GM21723 (cell line): ENCODE results near the gene PCNX3.
A peak's percentile ranks its signal among the peaks of the same experiment; 100 is the strongest.

ENCODE experiments used
- ATAC-seq: cut with Tn5 transposase; IDR thresholded peaks from one replicate; pipeline ENCODE4 v1.9.1; 2021; ENCODE audit warnings: mild to moderate bottlenecking, moderate library complexity; ENCODE audit not compliant: unreplicated experiment

Gene PCNX3

DNA sequence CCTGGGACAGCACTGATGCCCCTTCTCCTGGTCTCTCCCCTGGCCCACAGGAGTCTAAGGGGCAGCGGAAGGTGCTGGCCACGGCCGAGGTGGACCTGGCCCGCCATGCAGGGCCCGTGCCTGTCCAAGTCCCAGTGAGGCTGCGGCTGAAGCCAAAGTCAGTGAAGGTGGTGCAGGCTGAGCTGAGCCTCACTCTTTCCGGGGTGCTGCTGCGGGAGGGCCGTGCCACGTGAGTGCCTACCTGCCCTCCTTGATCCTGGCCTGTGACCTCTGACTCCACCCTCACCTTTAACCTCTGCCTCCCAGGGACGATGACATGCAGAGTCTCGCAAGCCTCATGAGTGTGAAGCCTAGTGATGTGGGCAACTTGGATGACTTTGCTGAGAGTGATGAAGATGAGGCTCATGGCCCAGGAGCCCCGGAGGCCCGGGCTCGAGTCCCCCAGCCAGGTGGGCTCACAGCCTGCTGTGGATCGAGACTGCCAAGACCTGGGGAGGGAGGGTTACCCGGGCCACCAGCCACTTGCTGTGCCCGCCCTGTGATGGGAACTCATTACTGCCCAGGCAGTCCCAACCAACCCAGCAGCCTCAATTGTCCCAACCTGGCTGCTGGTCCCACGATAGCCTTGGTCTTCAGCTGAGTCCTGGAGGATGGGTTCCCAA, 35.4 kb upstream of the PCNX3 start:
- no peak for ATAC-seq

DNA sequence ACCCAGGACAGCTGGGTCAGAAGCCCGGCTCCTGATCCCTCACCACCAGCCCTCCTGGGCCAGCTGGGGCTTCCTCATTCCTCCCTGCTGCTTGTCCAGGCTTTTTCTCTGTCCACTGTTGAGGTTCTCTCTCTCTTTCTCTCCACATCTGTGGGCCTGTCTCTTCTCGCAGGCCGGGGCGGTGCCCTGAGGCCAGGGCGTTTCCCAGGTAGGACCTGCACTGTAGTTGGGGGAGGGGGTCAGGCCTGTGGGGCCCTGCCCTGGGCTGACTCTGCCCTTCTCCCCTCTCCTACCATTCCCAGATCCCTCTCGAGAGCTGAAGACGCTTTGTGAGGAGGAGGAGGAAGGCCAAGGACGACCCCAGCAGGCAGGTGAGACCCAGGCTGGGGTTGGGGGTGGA, 34.8 kb upstream of the PCNX3 start:
- no peak for ATAC-seq

DNA sequence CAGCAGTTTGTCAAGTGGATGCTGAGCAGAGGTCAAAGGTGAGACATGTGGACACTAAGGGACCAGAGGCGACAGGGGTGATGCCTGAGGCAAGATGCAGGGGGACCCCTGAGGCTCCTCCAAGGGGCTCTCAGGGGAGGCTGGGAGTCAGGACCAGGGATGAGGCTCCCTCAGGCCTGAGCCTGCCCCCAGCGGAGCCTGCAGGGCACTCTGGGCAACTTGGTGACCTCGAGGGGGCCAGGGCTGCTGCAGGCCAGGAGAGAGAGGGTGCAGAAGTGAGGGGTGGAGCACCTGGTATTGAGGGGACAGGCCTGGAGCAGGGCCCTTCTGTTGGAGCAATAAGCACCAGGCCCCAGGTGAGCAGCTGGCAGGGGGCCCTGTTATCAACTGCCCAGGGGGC, 33.6 kb upstream of the PCNX3 start:
- no peak for ATAC-seq

DNA sequence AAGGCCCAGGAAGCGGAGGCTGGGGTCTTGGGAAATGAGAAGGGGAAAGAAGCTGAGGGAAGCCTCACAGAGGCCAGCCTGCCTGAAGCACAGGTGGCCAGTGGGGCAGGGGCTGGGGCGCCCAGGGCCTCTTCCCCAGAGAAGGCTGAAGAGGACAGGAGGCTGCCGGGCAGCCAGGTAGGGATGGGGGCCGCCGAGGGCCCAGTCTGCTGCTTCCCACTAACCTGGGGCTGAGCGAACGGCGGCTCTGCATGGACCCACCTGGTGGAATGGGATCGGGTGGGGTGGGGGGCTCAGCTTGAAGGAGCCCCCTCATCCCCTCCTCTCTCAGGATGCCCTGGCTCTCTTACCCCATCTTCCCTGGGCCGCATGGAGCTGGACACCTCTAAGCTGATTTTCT, 32.0 kb upstream of the PCNX3 start:
- ATAC-seq, result no peak

DNA sequence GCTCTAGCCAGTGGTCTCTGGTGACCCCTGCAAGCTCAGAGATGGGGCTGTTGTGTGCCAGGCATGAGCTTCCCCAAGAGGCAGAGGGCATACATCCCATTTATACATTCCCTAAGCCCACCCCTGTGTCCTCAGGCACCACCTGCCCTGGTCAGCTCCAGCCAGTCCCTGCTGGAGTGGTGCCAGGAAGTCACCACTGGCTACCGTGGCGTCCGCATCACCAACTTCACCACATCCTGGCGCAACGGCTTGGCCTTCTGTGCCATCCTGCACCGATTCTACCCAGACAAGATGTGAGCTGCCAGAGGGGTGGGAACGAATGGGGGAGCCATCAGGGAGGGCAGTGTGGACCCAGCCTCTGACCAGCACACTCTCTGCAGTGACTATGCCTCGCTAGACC, 31.5 kb upstream of the PCNX3 start:
- ATAC-seq, result no peak

DNA sequence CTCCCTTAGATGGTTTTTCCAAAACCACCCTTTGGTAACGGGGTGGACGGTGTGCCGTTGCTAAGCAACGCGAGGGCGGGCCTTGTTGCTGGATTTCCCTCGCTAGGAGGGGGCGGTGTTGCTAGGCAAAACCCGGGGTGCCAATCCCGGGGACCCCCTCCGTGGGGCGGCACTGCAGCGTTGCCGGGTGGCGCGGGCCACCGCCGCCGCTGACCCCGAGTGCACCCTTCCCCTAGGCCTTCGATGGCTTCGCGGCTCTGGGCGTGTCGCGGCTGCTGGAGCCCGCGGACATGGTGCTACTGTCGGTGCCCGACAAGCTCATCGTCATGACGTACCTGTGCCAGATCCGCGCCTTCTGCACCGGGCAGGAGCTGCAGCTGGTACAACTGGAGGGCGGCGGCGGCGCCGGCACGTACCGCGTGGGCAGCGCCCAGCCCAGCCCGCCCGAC, 30.8 kb upstream of the PCNX3 start:
- no peak for ATAC-seq

DNA sequence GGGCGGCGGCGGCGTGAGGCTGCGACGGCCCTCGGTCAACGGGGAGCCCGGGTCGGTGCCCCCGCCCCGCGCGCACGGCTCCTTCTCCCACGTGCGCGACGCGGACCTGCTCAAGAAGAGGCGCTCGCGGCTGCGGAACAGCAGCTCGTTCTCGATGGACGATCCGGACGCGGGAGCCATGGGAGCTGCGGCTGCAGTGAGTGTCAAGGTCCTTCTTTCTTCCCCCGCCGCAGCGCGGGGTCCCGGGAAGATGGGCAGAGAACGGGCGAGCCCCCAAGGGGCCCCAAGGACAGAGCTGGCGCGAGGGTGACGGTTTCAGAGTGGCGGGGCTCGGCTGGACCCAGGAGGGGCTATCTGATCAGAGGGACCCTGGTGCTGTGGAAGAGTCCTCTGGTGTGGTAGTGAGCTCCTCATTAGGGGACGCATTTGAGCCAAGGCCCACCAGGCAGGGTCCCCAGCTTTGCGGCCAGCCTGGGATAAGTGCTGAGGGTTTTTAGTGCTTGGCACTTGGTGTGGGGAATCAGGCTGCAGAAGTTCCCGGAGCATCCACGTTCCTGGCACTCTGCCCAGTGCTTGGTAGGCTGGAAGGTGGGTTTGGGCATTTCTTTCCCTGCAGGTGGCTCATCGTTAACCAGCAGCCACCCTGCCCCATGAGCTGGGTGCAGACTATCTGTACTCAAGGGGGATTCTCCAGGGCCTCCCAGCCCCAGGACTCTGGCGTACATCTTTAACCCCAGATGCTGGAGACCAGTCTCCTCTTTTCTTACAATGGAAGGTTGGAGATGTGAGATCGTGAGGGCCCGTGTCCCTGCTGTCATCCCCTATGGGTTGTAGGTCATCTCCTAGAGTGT, 30.0 kb upstream of the PCNX3 start:
- no peak for ATAC-seq

DNA sequence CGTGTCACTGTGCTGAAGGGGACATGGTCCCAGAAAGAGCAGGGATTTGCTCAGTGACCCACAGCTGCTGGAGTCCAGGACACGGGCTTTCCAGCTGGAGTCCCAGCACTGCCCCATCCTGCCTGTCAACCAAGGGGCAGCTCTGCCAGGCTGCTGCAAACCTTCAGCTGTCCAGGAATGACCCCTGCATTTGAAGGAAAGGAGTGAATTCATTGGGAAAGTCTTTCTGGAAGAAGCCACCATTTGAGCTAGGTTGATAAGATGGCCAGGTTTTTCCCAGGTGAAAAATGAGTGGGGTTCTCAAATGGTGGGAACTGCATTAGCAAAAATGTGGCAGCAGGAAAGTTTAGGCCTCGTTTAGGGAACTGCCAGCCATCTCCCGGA, 29.3 kb upstream of the PCNX3 start:
- ATAC-seq, result no peak

DNA sequence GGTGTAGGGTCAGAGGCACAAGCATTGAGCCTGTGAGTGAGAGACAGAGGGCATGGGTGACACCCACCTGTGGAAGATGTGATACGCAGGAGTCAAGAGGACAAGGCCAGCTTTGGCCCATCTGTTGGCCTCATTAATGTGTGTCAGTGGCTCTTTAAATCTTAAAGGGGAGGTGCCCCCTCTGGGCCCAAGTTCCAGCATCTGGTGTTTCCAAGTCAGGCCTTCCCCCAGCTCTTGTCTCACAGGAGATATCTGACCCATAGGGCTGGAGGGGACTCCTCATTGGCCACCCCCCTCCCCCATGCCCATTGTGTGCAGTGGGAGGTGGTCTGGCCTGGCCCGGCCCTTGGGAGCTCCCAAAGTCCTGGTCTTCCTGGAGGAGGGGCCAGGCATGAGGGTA, 28.9 kb upstream of the PCNX3 start:
- no peak for ATAC-seq

DNA sequence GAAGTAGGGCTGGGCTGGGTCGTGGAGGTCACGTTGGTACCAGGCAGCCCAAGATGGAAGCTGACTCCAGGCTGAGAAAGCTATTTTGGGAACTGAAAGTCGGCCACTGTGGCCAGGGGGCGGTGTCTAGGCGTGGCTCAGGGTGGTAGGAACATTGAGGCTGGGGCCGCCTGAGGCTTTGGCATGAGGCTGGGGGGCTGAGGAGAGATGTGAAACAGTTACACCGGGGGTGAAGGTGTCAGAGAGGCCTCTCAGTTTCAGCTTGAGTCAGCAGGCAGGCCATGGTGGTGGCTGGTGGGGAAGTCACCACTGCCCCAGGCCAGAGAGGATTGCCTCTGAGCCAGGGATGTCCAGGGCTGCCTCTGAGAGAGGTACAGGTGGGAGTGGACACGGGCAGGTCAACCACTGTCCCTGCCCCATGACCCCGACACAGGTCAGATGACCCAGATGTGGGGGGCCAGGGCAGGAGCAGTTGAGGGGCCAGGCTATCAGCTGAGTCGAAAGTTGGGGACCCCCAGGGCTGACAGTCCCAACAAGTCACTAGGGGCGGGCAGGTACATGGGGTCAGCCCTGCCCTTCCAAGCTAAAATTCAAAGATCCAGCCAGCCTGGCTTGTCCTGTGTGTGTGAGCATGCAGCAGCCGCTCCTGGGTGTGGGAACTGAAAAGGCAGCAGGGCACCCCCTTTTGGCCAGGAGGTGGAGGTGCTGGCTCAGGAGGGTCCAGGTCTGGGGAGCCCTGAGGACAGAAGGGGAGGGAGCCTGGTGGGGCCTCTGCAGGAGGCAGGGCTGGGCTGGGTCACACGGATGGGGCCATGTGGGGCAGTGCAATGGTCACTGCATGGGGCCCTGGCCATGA, 27.1 kb upstream of the PCNX3 start:
- peak; percentile 69 for ATAC-seq

DNA sequence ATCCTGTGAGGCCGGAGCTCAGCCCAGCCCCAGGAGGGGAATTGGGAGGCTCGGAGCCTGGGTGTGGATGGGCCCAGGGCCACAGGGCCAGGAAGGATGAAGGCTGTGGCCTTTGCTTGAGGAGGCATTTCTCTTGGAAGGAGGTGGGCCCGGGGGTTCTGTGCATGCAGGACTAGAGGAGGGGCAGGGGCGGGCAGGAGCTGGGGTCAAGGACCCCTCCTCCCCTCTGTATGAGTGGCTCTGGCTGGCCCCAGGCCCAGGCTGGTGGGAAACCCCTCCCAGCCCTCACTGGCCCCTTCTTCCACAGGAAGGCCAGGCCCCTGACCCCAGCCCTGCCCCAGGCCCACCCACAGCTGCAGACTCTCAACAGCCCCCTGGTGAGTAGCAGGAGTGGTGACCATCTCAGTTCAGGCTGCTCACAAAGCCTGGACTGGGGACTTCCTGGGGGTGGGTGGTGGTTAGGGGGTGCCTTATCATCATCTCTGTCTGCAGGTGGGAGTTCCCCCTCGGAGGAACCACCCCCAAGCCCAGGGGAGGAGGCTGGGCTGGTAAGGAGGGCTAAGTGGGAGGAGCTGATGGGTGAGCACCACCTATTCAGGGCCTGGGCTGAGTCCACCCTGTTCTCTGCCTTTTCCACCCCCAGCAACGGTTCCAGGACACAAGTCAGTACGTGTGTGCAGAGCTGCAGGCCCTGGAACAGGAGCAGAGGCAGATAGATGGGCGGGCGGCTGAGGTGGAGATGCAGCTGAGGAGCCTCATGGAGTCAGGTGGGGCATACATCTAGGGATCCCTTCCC, 25.9 kb upstream of the PCNX3 start:
- ATAC-seq, result no peak

DNA sequence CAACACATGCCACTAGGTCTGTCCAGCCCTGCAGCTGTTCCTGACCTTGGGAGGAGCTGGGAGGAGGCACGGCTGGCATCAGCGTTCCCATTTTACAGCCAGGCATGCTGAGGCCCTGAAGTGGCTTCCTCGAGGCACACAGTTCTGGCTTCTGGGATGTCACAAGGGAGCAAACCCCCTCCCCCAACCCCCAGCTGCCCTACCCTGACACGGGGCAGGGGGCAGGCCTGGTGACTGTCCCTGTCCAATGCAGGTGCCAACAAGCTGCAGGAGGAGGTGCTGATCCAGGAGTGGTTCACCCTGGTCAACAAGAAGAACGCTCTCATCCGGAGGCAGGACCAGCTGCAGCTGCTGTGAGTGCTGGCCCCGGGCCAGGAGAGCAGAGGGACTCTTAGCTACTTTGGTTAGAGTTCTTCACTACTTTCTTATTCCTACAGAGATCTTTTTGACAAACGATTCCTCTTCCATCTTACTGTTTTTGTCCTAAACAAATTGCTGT, 25.3 kb upstream of the PCNX3 start:
- no peak for ATAC-seq

DNA sequence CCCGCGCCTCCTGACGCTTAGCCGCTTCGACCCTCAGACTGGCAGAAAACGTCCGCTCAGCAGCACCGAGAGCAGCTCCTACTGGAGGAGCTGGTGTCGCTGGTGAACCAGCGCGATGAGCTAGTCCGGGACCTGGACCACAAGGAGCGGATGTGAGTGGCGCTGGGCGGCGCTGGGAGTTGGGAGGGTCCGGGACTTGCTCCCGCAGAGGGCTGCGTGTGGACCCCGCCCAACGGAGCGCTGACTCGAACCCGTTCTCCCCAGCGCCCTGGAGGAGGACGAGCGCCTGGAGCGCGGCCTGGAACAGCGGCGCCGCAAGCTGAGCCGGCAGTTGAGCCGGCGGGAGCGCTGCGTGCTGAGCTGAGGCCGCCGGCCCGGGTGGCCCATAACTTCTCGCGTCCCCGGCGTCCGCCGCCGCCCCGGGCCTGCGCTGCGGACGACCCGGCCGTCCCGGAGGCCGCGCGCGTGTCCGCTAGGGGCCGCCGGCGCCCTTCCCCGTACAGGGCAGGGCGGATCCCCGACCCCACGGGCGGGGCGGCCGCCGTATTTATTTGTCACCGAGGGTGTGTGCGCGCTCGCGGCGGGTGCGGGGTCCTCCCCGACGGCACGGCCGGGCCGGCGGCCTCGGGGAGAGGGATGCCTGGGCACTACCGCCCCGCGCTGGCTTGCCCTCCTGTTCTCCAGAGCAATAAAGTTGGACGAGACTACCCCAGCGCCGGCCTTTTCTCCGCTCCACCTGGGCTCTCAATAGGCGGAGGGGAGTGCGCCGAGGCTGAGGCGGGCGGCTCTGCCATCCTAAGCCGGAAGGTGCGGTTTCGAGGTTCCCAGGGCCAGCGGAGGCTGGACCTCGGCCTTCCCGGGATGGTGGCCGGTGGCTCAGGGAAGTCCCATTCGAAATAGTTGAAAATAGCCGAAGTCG, 23.4 kb upstream of the PCNX3 start:
- no peak for ATAC-seq

DNA sequence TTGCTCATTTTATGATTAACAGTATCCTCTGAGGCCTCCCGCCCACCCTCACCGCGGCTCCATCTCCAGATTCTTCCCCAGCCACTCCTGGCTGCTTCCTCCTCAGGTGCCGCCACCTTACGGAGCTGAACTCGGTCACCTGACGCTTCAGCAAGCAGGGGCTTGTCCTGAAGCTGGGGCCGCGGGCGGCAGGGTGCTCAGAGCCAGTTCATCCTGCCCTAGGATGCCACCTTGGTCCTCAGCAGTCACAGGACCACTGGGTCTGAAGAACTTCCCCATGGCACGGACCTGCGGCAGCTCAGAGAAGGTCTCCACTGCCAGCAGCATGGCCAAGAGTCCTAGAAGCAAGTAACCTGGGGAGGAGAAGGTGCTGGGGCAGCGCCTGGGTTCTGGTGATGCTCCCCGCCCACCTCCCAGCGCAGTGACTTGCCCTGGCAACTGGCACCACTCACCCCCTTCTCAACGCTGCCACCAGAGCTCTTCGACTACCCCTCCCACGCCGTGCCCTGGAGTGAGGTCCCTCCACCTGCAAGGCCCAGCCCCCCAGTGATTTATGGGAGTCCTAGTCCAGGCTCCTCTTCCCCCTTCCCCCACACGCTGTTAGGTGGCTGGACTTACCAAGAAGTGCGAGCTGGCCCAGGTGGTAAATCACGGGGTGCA, 22.6 kb upstream of the PCNX3 start:
- no peak for ATAC-seq

DNA sequence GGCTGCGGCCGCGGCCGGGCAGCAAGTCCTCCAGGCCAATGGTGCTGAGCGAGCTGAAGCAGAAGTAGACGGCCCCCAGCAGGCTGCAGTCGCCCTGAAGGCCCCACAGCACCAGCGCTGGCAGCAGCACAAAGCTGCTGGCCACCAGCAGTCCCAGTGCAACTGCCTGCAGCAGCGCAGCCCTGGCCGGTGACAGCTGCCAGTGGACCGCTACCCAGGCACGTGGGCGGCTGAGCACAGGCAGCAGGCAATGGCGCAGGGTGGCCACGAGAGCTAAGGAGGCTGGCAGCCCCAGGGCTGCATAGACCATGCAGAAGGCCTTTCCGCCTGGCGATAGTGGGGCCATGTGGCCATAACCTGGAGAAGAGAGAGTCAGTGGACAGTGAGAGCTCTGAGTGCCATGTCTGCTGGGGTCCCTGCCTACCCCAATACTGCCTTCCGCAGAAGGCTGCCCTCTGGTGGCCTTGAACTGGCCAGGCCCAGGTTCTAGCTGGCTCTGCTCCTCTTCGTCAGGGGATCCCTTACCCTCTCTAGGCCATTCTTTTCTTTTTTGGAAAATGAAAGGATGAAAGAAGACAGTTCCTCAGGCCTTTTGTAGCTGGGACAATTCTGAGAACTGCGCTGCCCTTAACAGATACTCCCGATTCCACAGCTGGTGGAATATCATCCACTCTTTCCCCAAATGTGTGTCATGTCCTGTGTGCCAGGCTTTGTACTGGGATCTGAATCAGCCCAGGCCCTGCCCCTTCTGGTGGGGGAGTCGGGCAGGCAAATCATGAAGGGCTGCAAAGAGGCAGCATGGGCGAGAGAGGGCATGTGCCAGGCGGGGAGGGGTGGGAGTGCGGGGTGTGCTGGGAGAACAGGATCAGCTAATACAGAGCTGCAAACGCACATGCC, 21.8 kb upstream of the PCNX3 start:
- ATAC-seq, result no peak

DNA sequence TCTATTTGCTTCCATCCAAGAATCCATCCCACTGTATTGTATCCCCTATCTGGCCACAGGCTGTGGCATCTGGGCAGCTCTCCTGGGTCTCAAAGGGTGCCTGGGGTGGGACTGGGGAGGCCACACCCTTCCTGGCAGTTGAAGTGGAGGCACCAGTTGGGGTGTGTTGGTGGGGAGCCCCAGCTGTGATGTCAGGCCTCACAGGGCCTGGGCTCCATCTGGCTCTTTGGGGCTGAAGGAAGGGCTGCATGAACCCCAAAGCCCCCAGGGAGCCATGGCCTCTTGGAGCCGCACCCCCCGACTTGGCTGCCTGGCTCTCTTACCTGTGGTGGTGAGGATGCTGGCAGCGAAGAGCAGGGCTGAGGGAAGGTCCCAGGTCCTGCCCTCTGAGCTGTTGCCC, 20.4 kb upstream of the PCNX3 start:
- ATAC-seq, result no peak

DNA sequence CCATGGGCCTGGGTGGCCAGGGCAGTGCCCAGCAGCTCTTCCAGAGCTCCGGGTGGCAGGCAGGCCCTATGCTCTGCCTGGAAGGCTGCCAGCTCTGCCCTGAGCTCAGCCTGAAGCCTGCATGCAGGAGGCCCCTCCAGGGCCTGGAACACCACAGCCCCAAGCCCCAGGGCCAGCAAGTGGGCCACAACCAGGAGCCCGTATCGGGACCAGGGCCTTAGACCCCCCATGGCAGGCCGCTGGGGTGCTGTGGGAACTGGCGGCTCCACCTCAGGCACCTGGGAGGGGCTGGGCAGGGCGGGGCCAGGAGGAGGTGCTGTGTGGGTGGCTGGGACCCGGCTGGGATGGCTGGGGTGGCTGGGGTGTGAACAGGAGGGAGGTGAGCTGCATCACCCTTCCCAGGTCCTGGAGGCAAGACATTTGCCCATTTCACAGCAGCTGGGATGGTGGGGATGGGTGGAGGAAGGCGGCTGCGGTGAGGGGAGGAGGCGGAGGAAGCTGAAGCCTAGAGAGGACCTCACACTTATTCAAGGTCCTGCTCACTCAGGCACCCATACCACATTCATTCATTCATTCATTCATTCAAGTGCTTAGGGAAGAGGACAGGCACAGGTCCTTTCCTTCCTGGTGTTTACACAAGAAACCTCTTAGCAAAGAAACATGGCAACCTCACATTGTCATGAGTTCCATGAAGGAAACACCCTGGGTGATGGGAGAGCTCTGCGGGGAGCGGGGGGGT, 19.9 kb upstream of the PCNX3 start, which contains the start of gene KCNK7:
Gene KCNK7 (minus strand): TSS at position 258 of the 739 bp plus-strand sequence. CDS start 28 bp downstream, at position 230.
- ATAC-seq, result no peak
